Peyer's patch (tissue), 4 donors: ENCODE results near the gene SLC44A4.

ENCODE experiments used
- POLR2A ChIP-seq, 2 donors: fragments of 450-650 bp; IDR thresholded peaks; one replicate each; pipeline ENCODE4 v1.5.1; 2017; ENCODE audit warnings: antibody characterized with exemption in 2 of 2, mild to moderate bottlenecking in 2 of 2, moderate library complexity in 2 of 2
- TF ChIP-seq, protein P1 (sequence below), 6 experiments: fragments of 450-650 bp in 4 of 6; fragments of 200-600 bp in 2 of 6; sonication (generic) in 1 of 6; IDR thresholded peaks; one replicate each; pipeline ENCODE4 v1.5.1; 2017 to 2019; ENCODE audit warnings: antibody characterized with exemption in 6 of 6, mild to moderate bottlenecking in 3 of 6, moderate library complexity in 1 of 6

DNA sequence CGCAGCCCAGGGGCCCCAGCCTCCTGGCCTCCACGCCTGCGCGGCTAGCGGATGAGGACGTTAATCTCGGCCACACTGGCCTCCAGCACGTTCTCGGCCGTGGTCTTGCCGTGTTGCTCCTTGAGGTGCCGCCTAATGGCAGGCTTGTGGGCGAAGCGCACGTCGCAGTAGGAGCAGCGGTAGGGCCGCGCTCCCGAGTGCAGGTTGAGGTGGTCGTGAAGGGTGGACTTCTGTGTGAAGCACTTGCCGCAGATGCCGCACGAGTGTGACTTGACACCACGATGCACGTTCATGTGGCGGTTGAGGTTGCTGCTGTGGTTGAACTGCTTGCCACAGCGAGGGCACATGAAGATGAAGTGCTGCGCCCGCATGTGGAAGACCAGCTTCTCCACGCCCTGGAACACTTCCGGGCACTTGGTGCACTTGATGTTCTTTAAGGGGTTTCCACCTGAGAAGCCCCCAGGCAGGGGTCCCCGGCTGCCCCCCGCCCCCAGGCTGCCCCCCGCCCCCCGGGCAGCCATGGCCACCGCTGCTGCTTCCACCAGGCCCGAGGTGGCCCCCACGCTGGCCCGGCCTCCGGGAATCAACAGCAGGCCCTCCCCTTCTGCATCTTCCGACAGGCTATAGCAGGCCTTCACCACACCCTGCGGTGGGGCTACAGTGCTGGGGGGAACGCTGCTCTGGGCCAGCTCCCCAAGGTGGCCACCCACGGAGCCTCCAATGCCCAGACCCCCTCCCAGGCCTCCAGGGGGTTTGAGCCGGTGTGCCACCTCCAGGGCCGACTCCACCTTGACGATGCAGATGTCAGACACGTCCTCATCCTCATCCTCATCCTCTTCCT, 21.3 kb upstream of the SLC44A4 start:
- TF ChIP-seq, protein P1, sequence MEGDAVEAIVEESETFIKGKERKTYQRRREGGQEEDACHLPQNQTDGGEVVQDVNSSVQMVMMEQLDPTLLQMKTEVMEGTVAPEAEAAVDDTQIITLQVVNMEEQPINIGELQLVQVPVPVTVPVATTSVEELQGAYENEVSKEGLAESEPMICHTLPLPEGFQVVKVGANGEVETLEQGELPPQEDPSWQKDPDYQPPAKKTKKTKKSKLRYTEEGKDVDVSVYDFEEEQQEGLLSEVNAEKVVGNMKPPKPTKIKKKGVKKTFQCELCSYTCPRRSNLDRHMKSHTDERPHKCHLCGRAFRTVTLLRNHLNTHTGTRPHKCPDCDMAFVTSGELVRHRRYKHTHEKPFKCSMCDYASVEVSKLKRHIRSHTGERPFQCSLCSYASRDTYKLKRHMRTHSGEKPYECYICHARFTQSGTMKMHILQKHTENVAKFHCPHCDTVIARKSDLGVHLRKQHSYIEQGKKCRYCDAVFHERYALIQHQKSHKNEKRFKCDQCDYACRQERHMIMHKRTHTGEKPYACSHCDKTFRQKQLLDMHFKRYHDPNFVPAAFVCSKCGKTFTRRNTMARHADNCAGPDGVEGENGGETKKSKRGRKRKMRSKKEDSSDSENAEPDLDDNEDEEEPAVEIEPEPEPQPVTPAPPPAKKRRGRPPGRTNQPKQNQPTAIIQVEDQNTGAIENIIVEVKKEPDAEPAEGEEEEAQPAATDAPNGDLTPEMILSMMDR (IDR thresholded peaks at IDR 0.05) = no peak
- no peak for TF ChIP-seq POLR2A (IDR thresholded peaks at IDR 0.05)
